Measurements from ENCODE around the gene SLC16A12. TPM values are rescaled to one million over a fixed set of nuclear protein-coding genes. Genes with fewer than 3 reads are reported as not detected.
A peak's percentile ranks its signal among the peaks of the same experiment; 100 is the strongest.
"Not testable (repeated sequence)": the region's sequence is repeated elsewhere in the genome, so short reads cannot be mapped to it uniquely, and the experiment has no call there.

SLC16A12 gene
- total RNA-seq, 3 donors from 2014 or later (not counting 1 experiment from before 2014, with no cell fraction given) = not detected

GRCh38 chr10:89414146-89414878 is 121.1 kb downstream of the SLC16A12 start, which contains the start of gene IFIT5:
TSS of gene IFIT5 (plus strand) at chr10:89414568. CDS start at chr10:89414799, 231 bp downstream.
- Mint-ChIP-seq H3K4me1 (peaks cover 38 to 44% of the 10 kb centered on the region in 2 donors), H3K4me3 (peak within 1 kb of the TSS; percentile 92), H3K27me3 (ENCODE audit: low read depth in 2 of 2) (no peaks in the 10 kb centered on the region), H3K9me3 (no peaks in the 10 kb centered on the region), H3K27ac (peak within 1 kb of the TSS; percentile 90 to 95), H3K36me3 (no peaks in the 10 kb centered on the region)
- no peak for TF ChIP-seq CTCF (IDR thresholded peaks at IDR 0.05)
- DNase-seq (peak; percentile 66 to 82), ATAC-seq (peak; percentile 76 to 87 (median 82))
- peaks cover 22% of the 10 kb centered on the region for H3K4me1 ChIP-seq (ENCODE audit: control insufficient read depth, insufficient read depth, low read length)
- intact Hi-C loops (cut with micrococcal nuclease) = loop anchor here (1.0 to 10.0 kb wide), 4 partner anchors 22 to 290 kb away; partner anchors contain the start of genes IFIT1 and KIF20B
- peak within 1 kb of the TSS; percentile 51 for H3K4me3 ChIP-seq (ENCODE audit: low read length)
- peak within 1 kb of the TSS; percentile 79 for H3K27ac ChIP-seq (ENCODE audit: low read length)
- H3K36me3 ChIP-seq (ENCODE audit: control insufficient read depth, insufficient read depth, low read length) = peaks cover 8% of the 10 kb centered on the region
- under 1% methylated on average over 48 of the region's 48 CpGs for WGBS (ENCODE audit: insufficient coverage)
- no peaks in the 10 kb centered on the region for H3K27me3 ChIP-seq (ENCODE audit: control insufficient read depth, insufficient read depth, low read length)
- no peaks in the 10 kb centered on the region for H3K9me3 ChIP-seq (ENCODE audit: control insufficient read depth, insufficient read depth, low read length)

- no peak for DNase-seq
- H3K36me3 Mint-ChIP-seq = no peaks in the 10 kb centered on the region
- H3K9me3 Mint-ChIP-seq = no peaks in the 10 kb centered on the region
- Histone ChIP-seq H3K27me3 (ENCODE audit: control insufficient read depth, insufficient read depth, low read length) (no peaks in the 10 kb centered on the region), H3K4me1 (ENCODE audit: control insufficient read depth, insufficient read depth, low read length) (peaks cover 22% of the 10 kb centered on the region), H3K36me3 (ENCODE audit: control insufficient read depth, insufficient read depth, low read length) (peaks cover 7% of the 10 kb centered on the region), H3K9me3 (ENCODE audit: control insufficient read depth, insufficient read depth, low read length) (no peaks in the 10 kb centered on the region), H3K27ac (ENCODE audit: low read length) (peak overlapping the region; percentile 79), H3K4me3 (ENCODE audit: low read length) (peak overlapping the region; percentile 51)
- no peaks in the 10 kb centered on the region for H3K27me3 Mint-ChIP-seq (ENCODE audit: low read depth in 2 of 2)
- peak overlapping the region; percentile 92 for H3K4me3 Mint-ChIP-seq
- WGBS (ENCODE audit: insufficient coverage) = 81% methylated on average over 7 of the region's 7 CpGs
- no peak for TF ChIP-seq CTCF (IDR thresholded peaks at IDR 0.05)
- H3K4me1 Mint-ChIP-seq = peaks cover 38 to 43% of the 10 kb centered on the region in 2 donors
- no peak for ATAC-seq
- intact Hi-C loops (cut with micrococcal nuclease) = loop anchor here (10.0 kb wide), 1 partner anchor 291 kb away; the partner anchor contains the start of gene KIF20B
- peak overlapping the region; percentile 90 to 95 for H3K27ac Mint-ChIP-seq
Measured at GRCh38 chr10:89413398-89413912, 121.9 kb downstream of the SLC16A12 start.

- DNase-seq = peak in 1 of 2 donors; percentile 69
- Histone ChIP-seq H3K27ac (ENCODE audit: low read length) (peak overlapping the region; percentile 17), H3K4me1 (ENCODE audit: control insufficient read depth, insufficient read depth, low read length) (peaks cover 22% of the 10 kb centered on the region)
- intact Hi-C loops (cut with micrococcal nuclease) = loop anchor here (10.0 kb wide), 1 partner anchor 293 kb away; the partner anchor contains the start of gene KIF20B
- H3K36me3 ChIP-seq (ENCODE audit: control insufficient read depth, insufficient read depth, low read length); H3K27me3 ChIP-seq (ENCODE audit: control insufficient read depth, insufficient read depth, low read length); H3K9me3 Mint-ChIP-seq; H3K36me3 Mint-ChIP-seq; H3K9me3 ChIP-seq (ENCODE audit: control insufficient read depth, insufficient read depth, low read length); ATAC-seq; H3K27me3 Mint-ChIP-seq (ENCODE audit: low read depth in 2 of 2); H3K4me3 ChIP-seq (ENCODE audit: low read length): not testable (repeated sequence)
- H3K4me1 Mint-ChIP-seq = peaks cover 26 to 31% of the 10 kb centered on the region in 2 donors
- H3K27ac Mint-ChIP-seq = peak overlapping the region; percentile 45 to 85
- 74% methylated on average over 10 of the region's 10 CpGs for WGBS (ENCODE audit: insufficient coverage)
- H3K4me3 Mint-ChIP-seq = peak overlapping the region; percentile 77
Measured at GRCh38 chr10:89412276-89412675, 123.1 kb downstream of the SLC16A12 start.

DNA sequence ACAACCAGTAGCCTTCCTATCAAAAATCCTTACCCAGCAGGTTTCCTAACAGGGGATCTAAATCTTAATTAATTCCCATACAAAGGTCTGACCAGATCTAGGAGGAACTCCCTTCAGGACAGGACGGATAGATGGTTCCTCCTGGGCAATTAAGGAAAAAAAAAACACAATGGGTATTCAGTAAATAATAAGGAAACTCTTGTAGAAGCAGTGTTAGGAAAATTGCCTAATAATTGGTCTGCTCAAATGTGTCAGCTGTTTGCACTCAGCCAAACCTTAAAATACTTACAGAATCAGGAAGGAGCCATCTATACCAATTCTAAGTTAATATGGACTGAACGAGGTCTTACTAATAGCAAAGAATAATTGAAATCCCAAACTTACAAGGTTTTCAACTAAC is 124.3 kb downstream of the SLC16A12 start:
- H3K27ac ChIP-seq (ENCODE audit: low read length); H3K4me3 ChIP-seq (ENCODE audit: low read length); H3K36me3 ChIP-seq (ENCODE audit: control insufficient read depth, insufficient read depth, low read length); ATAC-seq; H3K27me3 ChIP-seq (ENCODE audit: control insufficient read depth, insufficient read depth, low read length); H3K27ac Mint-ChIP-seq; H3K27me3 Mint-ChIP-seq (ENCODE audit: low read depth in 2 of 2); DNase-seq; H3K9me3 Mint-ChIP-seq; H3K36me3 Mint-ChIP-seq; H3K9me3 ChIP-seq (ENCODE audit: control insufficient read depth, insufficient read depth, low read length); H3K4me3 Mint-ChIP-seq: not testable (repeated sequence)
- H3K4me1 Mint-ChIP-seq = peaks cover 17 to 22% of the 10 kb centered on the region in 2 donors
- 81% methylated on average over 2 of the region's 2 CpGs for WGBS (ENCODE audit: insufficient coverage)
- intact Hi-C loops (cut with micrococcal nuclease) = loop anchor here (10.0 kb wide), 1 partner anchor 294 kb away; the partner anchor contains the start of gene KIF20B
- peaks cover 20% of the 10 kb centered on the region for H3K4me1 ChIP-seq (ENCODE audit: control insufficient read depth, insufficient read depth, low read length)

- not testable (repeated sequence) for H3K4me3 Mint-ChIP-seq; H3K36me3 Mint-ChIP-seq; H3K27ac ChIP-seq (ENCODE audit: low read length); ATAC-seq; H3K27me3 ChIP-seq (ENCODE audit: control insufficient read depth, insufficient read depth, low read length); DNase-seq; H3K4me3 ChIP-seq (ENCODE audit: low read length); H3K27ac Mint-ChIP-seq; H3K9me3 Mint-ChIP-seq; H3K9me3 ChIP-seq (ENCODE audit: control insufficient read depth, insufficient read depth, low read length); H3K27me3 Mint-ChIP-seq (ENCODE audit: low read depth in 2 of 2); H3K36me3 ChIP-seq (ENCODE audit: control insufficient read depth, insufficient read depth, low read length)
- H3K4me1 ChIP-seq (ENCODE audit: control insufficient read depth, insufficient read depth, low read length) = peaks cover 14% of the 10 kb centered on the region
- peaks cover 11 to 16% of the 10 kb centered on the region in 2 donors for H3K4me1 Mint-ChIP-seq
- WGBS (ENCODE audit: insufficient coverage) = 71% methylated on average over 2 of the region's 5 CpGs
- intact Hi-C loops (cut with micrococcal nuclease) = loop anchor here (10.0 kb wide), 1 partner anchor 294 kb away; the partner anchor contains the start of gene KIF20B
Measured at GRCh38 chr10:89410551-89410950, 124.8 kb downstream of the SLC16A12 start.

- H3K27me3 ChIP-seq (ENCODE audit: control insufficient read depth, insufficient read depth, low read length); DNase-seq; H3K9me3 ChIP-seq (ENCODE audit: control insufficient read depth, insufficient read depth, low read length); H3K36me3 ChIP-seq (ENCODE audit: control insufficient read depth, insufficient read depth, low read length); H3K4me3 ChIP-seq (ENCODE audit: low read length); H3K27ac ChIP-seq (ENCODE audit: low read length); H3K9me3 Mint-ChIP-seq; H3K36me3 Mint-ChIP-seq; H3K4me1 ChIP-seq (ENCODE audit: control insufficient read depth, insufficient read depth, low read length); intact Hi-C loops (cut with micrococcal nuclease); H3K4me3 Mint-ChIP-seq; H3K27ac Mint-ChIP-seq; H3K27me3 Mint-ChIP-seq (ENCODE audit: low read depth in 2 of 2); ATAC-seq: not testable (repeated sequence)
- 96% methylated on average over 5 of the region's 5 CpGs for WGBS (ENCODE audit: insufficient coverage)
- H3K4me1 Mint-ChIP-seq = peaks cover 5 to 11% of the 10 kb centered on the region in 2 donors
Measured at GRCh38 chr10:89409282-89409681, 126.1 kb downstream of the SLC16A12 start.
